Retinal pigment epithelial cell (primary cell): Measurements from ENCODE around the gene BMP2K.

ENCODE experiments used
- DNase-seq: peaks from one replicate; pipeline ENCODE4 v3.0.0-alpha.2; 2010; ENCODE audit warnings: low read depth
- H3K4me3 ChIP-seq: 2 replicates; pipeline ENCODE4 v1.5.1; 2011; ENCODE audit warnings: mild to moderate bottlenecking, low read length, control low read depth, moderate library complexity
- TF ChIP-seq, protein P1 (sequence below): conservative IDR thresholded peaks from 2 replicates; pipeline ENCODE4 v1.5.1; 2011; ENCODE audit warnings: low read depth, low read length, control low read depth, inconsistent platforms

Gene BMP2K

DNA sequence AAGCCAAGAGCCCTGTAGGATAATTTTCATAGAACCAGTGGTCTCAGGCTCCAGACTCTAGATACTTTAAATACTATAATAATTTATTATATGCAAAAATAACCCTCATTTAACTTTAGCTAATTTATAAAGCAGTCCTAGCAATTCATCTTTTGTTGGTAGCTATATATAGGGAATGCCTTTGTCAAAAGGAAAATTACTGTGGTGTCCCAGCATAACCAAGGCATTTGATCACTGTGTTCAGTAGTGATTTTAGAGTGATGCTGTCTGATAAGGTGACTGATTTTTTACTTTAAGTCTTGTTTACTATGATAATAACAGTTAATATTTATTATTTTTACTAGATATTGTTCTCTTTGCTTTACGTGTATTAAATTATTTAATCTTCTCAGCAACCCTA lies 101.9 kb downstream of the BMP2K start:
- no peak for DNase-seq
- TF ChIP-seq, protein P1, sequence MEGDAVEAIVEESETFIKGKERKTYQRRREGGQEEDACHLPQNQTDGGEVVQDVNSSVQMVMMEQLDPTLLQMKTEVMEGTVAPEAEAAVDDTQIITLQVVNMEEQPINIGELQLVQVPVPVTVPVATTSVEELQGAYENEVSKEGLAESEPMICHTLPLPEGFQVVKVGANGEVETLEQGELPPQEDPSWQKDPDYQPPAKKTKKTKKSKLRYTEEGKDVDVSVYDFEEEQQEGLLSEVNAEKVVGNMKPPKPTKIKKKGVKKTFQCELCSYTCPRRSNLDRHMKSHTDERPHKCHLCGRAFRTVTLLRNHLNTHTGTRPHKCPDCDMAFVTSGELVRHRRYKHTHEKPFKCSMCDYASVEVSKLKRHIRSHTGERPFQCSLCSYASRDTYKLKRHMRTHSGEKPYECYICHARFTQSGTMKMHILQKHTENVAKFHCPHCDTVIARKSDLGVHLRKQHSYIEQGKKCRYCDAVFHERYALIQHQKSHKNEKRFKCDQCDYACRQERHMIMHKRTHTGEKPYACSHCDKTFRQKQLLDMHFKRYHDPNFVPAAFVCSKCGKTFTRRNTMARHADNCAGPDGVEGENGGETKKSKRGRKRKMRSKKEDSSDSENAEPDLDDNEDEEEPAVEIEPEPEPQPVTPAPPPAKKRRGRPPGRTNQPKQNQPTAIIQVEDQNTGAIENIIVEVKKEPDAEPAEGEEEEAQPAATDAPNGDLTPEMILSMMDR = no peak
- no peak overlapping the region for H3K4me3 ChIP-seq

DNA sequence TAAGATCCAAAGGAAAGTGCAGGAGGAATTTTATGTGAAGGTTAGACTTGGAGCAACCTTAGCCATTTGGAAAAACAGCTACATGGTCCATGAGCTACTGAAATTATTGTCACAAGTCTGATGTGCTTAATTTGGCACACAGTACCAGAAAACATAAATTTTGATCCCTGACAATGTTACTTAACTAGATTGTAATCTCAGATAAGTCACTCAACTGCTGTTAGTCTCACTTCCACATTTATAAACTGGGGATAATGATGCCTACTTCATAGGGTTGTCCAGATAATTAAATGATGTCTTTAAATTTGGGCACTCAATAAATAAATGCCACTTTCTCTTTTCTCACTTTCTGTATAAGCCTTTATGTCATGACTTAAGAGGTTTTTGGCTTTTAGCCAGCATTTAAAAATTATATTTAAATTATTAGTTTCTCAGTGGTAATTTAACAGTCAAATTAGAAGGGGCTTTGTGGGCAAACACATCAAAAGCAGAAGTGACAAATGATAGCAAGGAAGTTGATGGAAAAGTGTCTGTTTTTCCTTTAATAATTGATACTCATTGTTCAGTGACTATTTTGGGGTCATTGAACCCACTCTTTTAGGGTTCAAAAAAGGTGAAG lies 104.8 kb downstream of the BMP2K start:
- H3K4me3 ChIP-seq = no peak overlapping the region
- DNase-seq = no peak
- TF ChIP-seq, protein P1 = no peak

DNA sequence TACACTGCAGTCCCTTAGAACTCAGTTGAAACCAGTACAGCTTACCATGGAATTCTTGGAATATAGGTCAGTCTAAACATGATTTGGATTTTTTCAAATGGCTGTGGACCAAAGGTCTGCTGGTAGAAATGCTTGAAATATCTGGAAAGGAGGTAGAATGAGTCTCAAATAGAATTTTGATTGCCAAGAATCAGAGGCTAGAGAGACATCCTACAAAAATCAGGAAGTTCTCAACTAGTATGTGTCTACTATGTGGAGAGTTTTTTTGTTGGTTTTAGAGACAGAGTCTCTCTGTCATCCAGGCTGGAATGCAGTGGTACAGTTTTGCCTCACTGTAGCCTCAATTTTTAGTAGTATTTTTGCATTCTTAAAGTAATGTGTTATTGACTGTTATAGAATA lies 109.4 kb downstream of the BMP2K start:
- TF ChIP-seq, protein P1 = no peak
- H3K4me3 ChIP-seq = no peak overlapping the region
- no peak for DNase-seq

DNA sequence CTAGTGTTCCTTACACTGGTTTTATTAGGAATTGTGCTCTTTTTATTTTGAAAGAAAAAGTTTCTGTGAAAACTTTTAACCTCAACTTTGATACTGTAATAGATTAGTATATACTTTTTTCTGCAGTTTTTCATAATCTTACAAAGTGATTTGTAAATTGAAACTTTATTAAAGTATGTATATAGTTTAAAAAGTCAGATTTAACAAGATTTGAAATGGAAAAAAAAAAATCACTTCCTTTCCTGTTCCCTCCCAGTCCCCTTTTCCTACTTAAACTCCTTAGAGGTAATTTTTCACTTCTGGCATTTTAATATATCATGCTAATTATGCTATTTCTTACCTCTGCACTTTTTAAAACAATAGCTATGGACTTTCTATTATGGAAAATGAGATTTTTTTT lies 113.8 kb downstream of the BMP2K start:
- TF ChIP-seq, protein P1 = no peak
- no peak overlapping the region for H3K4me3 ChIP-seq
- no peak for DNase-seq

DNA sequence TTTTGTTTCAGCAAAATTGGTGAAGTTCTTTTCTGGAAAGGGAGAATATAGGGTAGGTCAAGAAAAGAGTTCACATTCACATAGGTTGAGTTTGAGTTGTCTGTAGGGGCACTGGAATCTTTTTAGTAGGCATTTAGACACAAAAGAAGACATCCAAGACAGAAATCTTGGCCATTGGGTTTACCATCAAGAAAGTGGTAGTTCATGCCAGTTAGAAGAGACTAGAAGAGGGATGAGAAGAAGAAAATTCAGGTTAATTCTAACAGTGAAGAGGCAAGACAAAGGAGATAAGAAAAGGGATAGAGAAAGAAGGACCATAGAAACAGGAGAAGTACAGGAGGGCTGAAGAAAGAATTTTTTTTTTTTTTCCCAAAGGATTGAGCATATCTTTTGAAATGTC lies 123.2 kb downstream of the BMP2K start:
- TF ChIP-seq, protein P1 = no peak

DNA sequence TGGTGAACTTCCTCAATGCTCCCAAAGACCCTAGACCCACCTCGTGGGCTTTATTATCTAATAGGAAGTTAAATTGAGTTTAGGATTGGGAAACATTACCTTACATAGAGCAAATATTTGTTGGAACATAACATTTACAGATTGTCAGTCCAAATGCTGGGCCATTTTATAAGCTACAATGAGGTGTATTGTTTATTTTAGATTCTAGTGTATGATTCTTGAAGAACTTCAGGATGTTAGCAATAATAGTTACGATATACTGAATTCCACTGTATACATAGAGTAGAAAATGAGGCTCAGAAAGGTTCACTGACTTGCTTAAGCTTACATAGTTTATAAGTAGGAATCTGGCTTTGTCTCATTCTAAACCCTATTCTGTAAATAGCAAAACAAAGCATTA lies 125.7 kb downstream of the BMP2K start:
- DNase-seq = no peak
- TF ChIP-seq, protein P1 = no peak

More for the DNA sequence above, 123.2 kb downstream of the BMP2K start:
- no peak for DNase-seq
- no peak overlapping the region for H3K4me3 ChIP-seq

DNA sequence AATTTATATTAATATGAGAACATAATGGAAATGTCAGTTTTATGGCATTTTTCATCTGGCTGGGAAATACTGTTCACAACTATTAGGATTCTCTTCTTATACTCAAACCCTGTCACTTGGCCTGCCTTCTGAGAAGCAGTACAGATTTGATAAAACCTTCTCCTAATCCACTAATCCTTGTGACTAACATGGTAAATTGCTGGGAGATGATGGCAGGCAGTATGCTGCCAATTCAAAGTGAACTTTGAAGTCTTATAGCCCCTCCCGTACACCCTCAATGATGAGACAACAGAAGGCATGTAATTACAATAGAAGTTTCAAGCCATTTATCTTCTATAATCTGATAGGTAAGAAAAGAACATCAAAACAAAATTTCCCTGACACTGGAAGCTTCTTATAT lies 126.1 kb downstream of the BMP2K start:
- TF ChIP-seq, protein P1 = no peak
- H3K4me3 ChIP-seq = no peak overlapping the region
- DNase-seq = peak; percentile 13

More for the DNA sequence above, 125.7 kb downstream of the BMP2K start:
- no peak overlapping the region for H3K4me3 ChIP-seq
